ENCODE data around the gene PKIB. TPM values are rescaled to one million over a fixed set of nuclear protein-coding genes. Genes with fewer than 3 reads are reported as not detected.

Gene PKIB
- total RNA-seq, 1 donor from 2014 or later, result not detected

- TF ChIP-seq, protein P1, sequence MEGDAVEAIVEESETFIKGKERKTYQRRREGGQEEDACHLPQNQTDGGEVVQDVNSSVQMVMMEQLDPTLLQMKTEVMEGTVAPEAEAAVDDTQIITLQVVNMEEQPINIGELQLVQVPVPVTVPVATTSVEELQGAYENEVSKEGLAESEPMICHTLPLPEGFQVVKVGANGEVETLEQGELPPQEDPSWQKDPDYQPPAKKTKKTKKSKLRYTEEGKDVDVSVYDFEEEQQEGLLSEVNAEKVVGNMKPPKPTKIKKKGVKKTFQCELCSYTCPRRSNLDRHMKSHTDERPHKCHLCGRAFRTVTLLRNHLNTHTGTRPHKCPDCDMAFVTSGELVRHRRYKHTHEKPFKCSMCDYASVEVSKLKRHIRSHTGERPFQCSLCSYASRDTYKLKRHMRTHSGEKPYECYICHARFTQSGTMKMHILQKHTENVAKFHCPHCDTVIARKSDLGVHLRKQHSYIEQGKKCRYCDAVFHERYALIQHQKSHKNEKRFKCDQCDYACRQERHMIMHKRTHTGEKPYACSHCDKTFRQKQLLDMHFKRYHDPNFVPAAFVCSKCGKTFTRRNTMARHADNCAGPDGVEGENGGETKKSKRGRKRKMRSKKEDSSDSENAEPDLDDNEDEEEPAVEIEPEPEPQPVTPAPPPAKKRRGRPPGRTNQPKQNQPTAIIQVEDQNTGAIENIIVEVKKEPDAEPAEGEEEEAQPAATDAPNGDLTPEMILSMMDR (IDR thresholded peaks at IDR 0.05), result no peak
- H3K27ac ChIP-seq, result no peak overlapping the region
- H3K36me3 ChIP-seq, result no peaks in the 10 kb centered on the region
- H3K9me3 ChIP-seq, result no peaks in the 10 kb centered on the region
- no peaks in the 10 kb centered on the region for H3K4me1 ChIP-seq
- H3K4me3 ChIP-seq, result no peak overlapping the region
- no peaks in the 10 kb centered on the region for H3K27me3 ChIP-seq
- DNase-seq (ENCODE audit: low spot score in 2 of 2), result no peak
- intact Hi-C loops (cut with DNase I), result no loop called here
Observed at GRCh38 chr6:122726649-122727048, 116.4 kb downstream of the PKIB start.

DNA sequence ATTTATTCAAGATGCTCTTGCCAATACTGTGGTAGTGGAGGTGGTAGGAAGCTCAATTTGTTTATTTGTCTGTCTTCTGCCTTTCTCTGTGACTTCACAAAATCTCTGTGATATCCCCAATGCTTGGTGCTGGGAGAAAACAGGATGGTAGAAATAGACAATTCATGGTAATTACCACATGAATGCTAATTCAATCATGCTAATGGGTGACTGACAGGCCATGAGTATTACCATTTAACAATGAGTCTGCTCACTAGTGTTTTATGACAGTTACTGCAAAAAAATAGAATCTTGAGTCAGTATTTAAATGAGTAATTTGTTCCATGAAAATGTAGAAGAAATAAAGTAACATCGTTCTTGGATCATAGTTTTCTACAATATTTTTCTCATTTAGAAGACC, 117.0 kb downstream of the PKIB start:
- Histone ChIP-seq H3K27me3 (no peaks in the 10 kb centered on the region), H3K36me3 (no peaks in the 10 kb centered on the region), H3K9me3 (no peaks in the 10 kb centered on the region), H3K4me1 (no peaks in the 10 kb centered on the region), H3K4me3 (no peak overlapping the region), H3K27ac (no peak overlapping the region)
- TF ChIP-seq, protein P1 (IDR thresholded peaks at IDR 0.05), result no peak
- intact Hi-C loops (cut with DNase I), result no loop called here
- no peak for DNase-seq (ENCODE audit: low spot score in 2 of 2)

GRCh38 chr6:122730334-122730733, 120.1 kb downstream of the PKIB start:
- intact Hi-C loops (cut with DNase I), result loop anchor here (2.0 to 5.0 kb wide), 2 partner anchors 108 to 587 kb away; no protein-coding TSS in a partner anchor
- no peak for DNase-seq (ENCODE audit: low spot score in 2 of 2)
- Histone ChIP-seq H3K27ac (no peak overlapping the region), H3K4me1 (no peaks in the 10 kb centered on the region), H3K4me3 (no peak overlapping the region), H3K9me3 (no peaks in the 10 kb centered on the region), H3K27me3 (no peaks in the 10 kb centered on the region), H3K36me3 (no peaks in the 10 kb centered on the region)
- TF ChIP-seq, protein P1 (IDR thresholded peaks at IDR 0.05), result no peak

DNA sequence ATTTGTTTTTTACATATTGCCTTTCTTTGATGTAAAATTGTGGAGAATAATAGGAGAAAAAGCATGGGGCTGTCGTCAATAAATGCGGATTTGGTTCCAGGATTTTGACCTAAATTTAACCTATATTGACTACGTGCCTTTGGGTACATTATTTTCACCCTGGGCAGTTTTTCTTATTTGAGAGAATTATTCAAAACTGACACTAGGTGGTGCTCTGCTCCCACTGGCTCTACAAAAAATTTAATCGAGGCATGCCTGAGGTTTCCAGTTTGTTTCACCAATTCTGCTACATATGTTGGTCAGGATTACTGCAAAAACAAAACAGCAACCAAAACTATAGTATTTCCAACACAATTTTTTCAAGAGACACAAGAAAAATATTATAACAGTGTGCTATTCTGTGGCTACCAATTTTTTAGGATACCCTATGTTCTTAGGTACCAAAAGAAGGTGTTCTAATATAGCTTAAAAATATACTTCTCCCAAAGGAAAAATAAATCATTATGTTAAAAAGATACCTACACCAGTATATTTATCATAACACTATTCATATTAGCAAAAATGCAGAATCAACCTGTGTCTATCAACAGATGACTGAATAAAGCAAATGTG, 120.7 kb downstream of the PKIB start:
- DNase-seq (ENCODE audit: low spot score in 2 of 2), result no peak
- H3K9me3 ChIP-seq, result no peaks in the 10 kb centered on the region
- H3K27ac ChIP-seq, result no peak overlapping the region
- no peaks in the 10 kb centered on the region for H3K4me1 ChIP-seq
- intact Hi-C loops (cut with DNase I), result loop anchor here (2.0 to 5.0 kb wide), 2 partner anchors 108 to 586 kb away; no protein-coding TSS in a partner anchor
- H3K27me3 ChIP-seq, result no peaks in the 10 kb centered on the region
- TF ChIP-seq, protein P1 (IDR thresholded peaks at IDR 0.05), result peak; percentile 30 to 77 (median 57)
- no peaks in the 10 kb centered on the region for H3K36me3 ChIP-seq
- no peak overlapping the region for H3K4me3 ChIP-seq

- DNase-seq (ENCODE audit: low spot score in 2 of 2), result no peak
- H3K27me3 ChIP-seq, result no peaks in the 10 kb centered on the region
- H3K9me3 ChIP-seq, result no peaks in the 10 kb centered on the region
- intact Hi-C loops (cut with DNase I), result loop anchor here (5.0 kb wide), 1 partner anchor 584 kb away; no protein-coding TSS in a partner anchor
- no peaks in the 10 kb centered on the region for H3K36me3 ChIP-seq
- TF ChIP-seq, protein P1 (IDR thresholded peaks at IDR 0.05), result no peak
- no peaks in the 10 kb centered on the region for H3K4me1 ChIP-seq
- no peak overlapping the region for H3K27ac ChIP-seq
- no peak overlapping the region for H3K4me3 ChIP-seq
Observed at GRCh38 chr6:122733259-122733658, 123.1 kb downstream of the PKIB start.
